Astrocyte (in vitro differentiated cells and primary cell): ENCODE measurements around the gene AK9. TPM values are rescaled to one million over a fixed set of nuclear protein-coding genes. Genes with fewer than 3 reads are reported as not detected.

Experiments used
- DNase-seq: peaks from one replicate; pipeline ENCODE4 v3.0.0-alpha.2; 2010; ENCODE audit warnings: low read depth
- FAIRE-seq: peaks from 2 replicates; lab custom pipeline; 2011; peaks lifted over from hg19 to GRCh38; lab: Jason Lieb, UNC
- H2AFZ ChIP-seq: 2 replicates; pipeline ENCODE4 v1.6.0; 2012; ENCODE audit warnings: low read depth, low read length, inconsistent platforms
- H3K27ac ChIP-seq: 2 replicates; pipeline ENCODE4 v1.5.1; 2011; ENCODE audit warnings: low read depth, low read length, inconsistent platforms
- H3K27me3 ChIP-seq: 2 replicates; pipeline ENCODE4 v1.6.0; 2011; ENCODE audit warnings: low read length, inconsistent platforms; ENCODE audit not compliant: insufficient read depth
- H3K36me3 ChIP-seq: 2 replicates; pipeline ENCODE4 v1.5.1; 2011; ENCODE audit warnings: low read length, inconsistent platforms; ENCODE audit not compliant: insufficient read depth
- H3K4me1 ChIP-seq: 2 replicates; pipeline ENCODE4 v1.5.1; 2011; ENCODE audit warnings: low read length, inconsistent platforms; ENCODE audit not compliant: insufficient read depth
- H3K4me2 ChIP-seq: 2 replicates; pipeline ENCODE4 v1.6.0; 2012; ENCODE audit warnings: low read length, inconsistent platforms
- H3K4me3 ChIP-seq: 2 replicates; pipeline ENCODE4 v1.5.1; 2011; ENCODE audit warnings: low read depth, mild to moderate bottlenecking, low read length, inconsistent platforms; ENCODE audit not compliant: insufficient read depth
- H3K79me2 ChIP-seq: 2 replicates; pipeline ENCODE4 v1.6.0; 2012; ENCODE audit warnings: mild to moderate bottlenecking, low read length, inconsistent platforms; ENCODE audit not compliant: insufficient read depth
- H3K9ac ChIP-seq: 2 replicates; pipeline ENCODE4 v1.6.0; 2012; ENCODE audit warnings: mild to moderate bottlenecking, low read length, inconsistent platforms
- H3K9me3 ChIP-seq: 2 replicates; pipeline ENCODE4 v1.5.1; 2012; ENCODE audit warnings: low read depth, mild to moderate bottlenecking, low read length, inconsistent platforms; ENCODE audit not compliant: insufficient read depth
- H4K20me1 ChIP-seq: 2 replicates; pipeline ENCODE4 v1.6.0; 2012; ENCODE audit warnings: low read length, inconsistent platforms; ENCODE audit not compliant: insufficient read depth
- H3K27ac Mint-ChIP-seq: one replicate; pipeline ENCODE4 v1.8.0; 2021; ENCODE audit warnings: mild to moderate bottlenecking, mixed read lengths; ENCODE audit not compliant: unreplicated experiment
- H3K27me3 Mint-ChIP-seq: one replicate; pipeline ENCODE4 v1.8.0; 2021; ENCODE audit warnings: low read depth, mixed read lengths; ENCODE audit not compliant: unreplicated experiment
- H3K36me3 Mint-ChIP-seq: one replicate; pipeline ENCODE4 v1.8.0; 2021; ENCODE audit warnings: low read depth, mixed read lengths; ENCODE audit not compliant: unreplicated experiment
- H3K4me1 Mint-ChIP-seq: one replicate; pipeline ENCODE4 v1.8.0; 2021; ENCODE audit warnings: low read depth, mixed read lengths; ENCODE audit not compliant: unreplicated experiment
- H3K4me3 Mint-ChIP-seq: one replicate; pipeline ENCODE4 v1.8.0; 2021; ENCODE audit warnings: mild to moderate bottlenecking, moderate library complexity, mixed read lengths; ENCODE audit not compliant: unreplicated experiment
- H3K9me3 Mint-ChIP-seq: one replicate; pipeline ENCODE4 v1.8.0; 2021; ENCODE audit warnings: mild to moderate bottlenecking, mixed read lengths; ENCODE audit not compliant: unreplicated experiment
- EZH2 ChIP-seq: IDR thresholded peaks from 2 replicates; pipeline ENCODE4 v1.6.1; 2012; ENCODE audit warnings: mild to moderate bottlenecking, low read length, inconsistent platforms; ENCODE audit not compliant: insufficient read depth
- total RNA-seq: library from RNA; stranded (reverse); gene quantifications from 2 replicates; pipeline ENCODE4 v1.2.1, GENCODE V29; 2021
- TF ChIP-seq, protein P1 (sequence below): IDR thresholded peaks from 2 replicates; pipeline ENCODE4 v1.5.1; 2011; ENCODE audit warnings: low read depth, mild to moderate bottlenecking, inconsistent platforms, low read length, moderate library complexity; ENCODE audit not compliant: insufficient read depth

AK9 gene
- total RNA-seq, 1 donor from 2014 or later: 3.4 TPM

DNA sequence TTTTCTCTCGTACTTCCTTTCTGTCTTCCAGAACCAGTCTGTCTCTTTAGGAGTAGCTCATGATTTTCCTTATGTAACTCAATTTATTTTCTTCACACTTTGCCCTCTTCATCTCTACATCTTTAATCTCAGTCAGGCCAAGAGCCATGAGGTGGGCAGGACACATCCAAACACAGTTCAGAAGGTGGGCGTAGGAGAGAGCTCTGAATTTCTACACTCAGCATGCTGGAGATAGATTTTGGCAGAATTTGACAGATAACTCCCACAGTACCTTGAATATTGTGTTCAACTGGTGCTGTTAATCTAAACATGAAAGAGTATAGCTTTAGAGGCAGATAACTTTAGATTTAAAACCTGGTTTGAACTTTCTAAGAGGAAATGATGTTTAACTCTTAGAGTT, 184.2 kb downstream of the AK9 start:
- H3K36me3 Mint-ChIP-seq: peaks cover 5% of the 10 kb centered on the region
- H2AFZ ChIP-seq: no peak overlapping the region
- H3K79me2 ChIP-seq: no peaks in the 10 kb centered on the region
- H3K4me3 Mint-ChIP-seq: no peak overlapping the region
- H3K4me1 Mint-ChIP-seq: peaks cover 9% of the 10 kb centered on the region
- H3K27ac Mint-ChIP-seq: no peak overlapping the region
- no peaks in the 10 kb centered on the region for H3K27me3 Mint-ChIP-seq
- no peak overlapping the region for H3K27ac ChIP-seq
- no peak overlapping the region for H3K4me3 ChIP-seq
- H3K27me3 ChIP-seq: peaks cover 2% of the 10 kb centered on the region
- TF ChIP-seq, protein P1, sequence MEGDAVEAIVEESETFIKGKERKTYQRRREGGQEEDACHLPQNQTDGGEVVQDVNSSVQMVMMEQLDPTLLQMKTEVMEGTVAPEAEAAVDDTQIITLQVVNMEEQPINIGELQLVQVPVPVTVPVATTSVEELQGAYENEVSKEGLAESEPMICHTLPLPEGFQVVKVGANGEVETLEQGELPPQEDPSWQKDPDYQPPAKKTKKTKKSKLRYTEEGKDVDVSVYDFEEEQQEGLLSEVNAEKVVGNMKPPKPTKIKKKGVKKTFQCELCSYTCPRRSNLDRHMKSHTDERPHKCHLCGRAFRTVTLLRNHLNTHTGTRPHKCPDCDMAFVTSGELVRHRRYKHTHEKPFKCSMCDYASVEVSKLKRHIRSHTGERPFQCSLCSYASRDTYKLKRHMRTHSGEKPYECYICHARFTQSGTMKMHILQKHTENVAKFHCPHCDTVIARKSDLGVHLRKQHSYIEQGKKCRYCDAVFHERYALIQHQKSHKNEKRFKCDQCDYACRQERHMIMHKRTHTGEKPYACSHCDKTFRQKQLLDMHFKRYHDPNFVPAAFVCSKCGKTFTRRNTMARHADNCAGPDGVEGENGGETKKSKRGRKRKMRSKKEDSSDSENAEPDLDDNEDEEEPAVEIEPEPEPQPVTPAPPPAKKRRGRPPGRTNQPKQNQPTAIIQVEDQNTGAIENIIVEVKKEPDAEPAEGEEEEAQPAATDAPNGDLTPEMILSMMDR: no peak
- TF ChIP-seq EZH2: no peak
- no peaks in the 10 kb centered on the region for H3K9me3 Mint-ChIP-seq
- no peak overlapping the region for H3K9ac ChIP-seq
- H3K9me3 ChIP-seq: peaks cover 6% of the 10 kb centered on the region
- H4K20me1 ChIP-seq: no peaks in the 10 kb centered on the region
- FAIRE-seq (no peak), DNase-seq (no peak)
- no peaks in the 10 kb centered on the region for H3K4me1 ChIP-seq
- H3K4me2 ChIP-seq: no peak overlapping the region
- H3K36me3 ChIP-seq: no peaks in the 10 kb centered on the region

DNA sequence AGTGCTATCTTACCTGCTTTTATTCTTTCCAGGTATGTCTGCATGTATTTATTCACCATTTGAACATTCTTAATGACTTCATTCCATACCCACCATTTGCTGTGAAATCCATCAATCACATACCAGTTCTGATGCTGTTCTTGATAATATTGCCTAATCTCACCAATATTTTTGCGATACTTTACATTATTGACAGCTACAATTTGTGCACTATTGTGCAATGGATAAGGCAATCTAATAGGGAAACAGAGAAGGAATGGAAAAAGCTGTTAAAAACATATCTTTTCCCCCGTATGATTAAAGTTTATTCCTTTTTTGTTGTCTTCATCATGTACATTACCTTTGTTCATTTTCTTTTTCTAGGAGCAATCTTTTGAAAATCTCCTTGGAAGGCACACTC, 184.7 kb downstream of the AK9 start:
- Mint-ChIP-seq H3K27me3 (no peaks in the 10 kb centered on the region), H3K4me1 (peaks cover 3% of the 10 kb centered on the region), H3K27ac (no peak overlapping the region), H3K9me3 (no peaks in the 10 kb centered on the region), H3K36me3 (peaks cover 5% of the 10 kb centered on the region), H3K4me3 (no peak overlapping the region)
- Histone ChIP-seq H3K4me2 (no peak overlapping the region), H4K20me1 (no peaks in the 10 kb centered on the region), H3K4me1 (no peaks in the 10 kb centered on the region), H3K27ac (no peak overlapping the region), H3K79me2 (no peaks in the 10 kb centered on the region), H3K4me3 (no peak overlapping the region), H3K27me3 (peaks cover 2% of the 10 kb centered on the region), H2AFZ (no peak overlapping the region), H3K9me3 (peaks cover 6% of the 10 kb centered on the region), H3K36me3 (no peaks in the 10 kb centered on the region), H3K9ac (no peak overlapping the region)
- DNase-seq (no peak), FAIRE-seq (no peak)
- TF ChIP-seq EZH2: no peak
- TF ChIP-seq, protein P1: no peak

DNA sequence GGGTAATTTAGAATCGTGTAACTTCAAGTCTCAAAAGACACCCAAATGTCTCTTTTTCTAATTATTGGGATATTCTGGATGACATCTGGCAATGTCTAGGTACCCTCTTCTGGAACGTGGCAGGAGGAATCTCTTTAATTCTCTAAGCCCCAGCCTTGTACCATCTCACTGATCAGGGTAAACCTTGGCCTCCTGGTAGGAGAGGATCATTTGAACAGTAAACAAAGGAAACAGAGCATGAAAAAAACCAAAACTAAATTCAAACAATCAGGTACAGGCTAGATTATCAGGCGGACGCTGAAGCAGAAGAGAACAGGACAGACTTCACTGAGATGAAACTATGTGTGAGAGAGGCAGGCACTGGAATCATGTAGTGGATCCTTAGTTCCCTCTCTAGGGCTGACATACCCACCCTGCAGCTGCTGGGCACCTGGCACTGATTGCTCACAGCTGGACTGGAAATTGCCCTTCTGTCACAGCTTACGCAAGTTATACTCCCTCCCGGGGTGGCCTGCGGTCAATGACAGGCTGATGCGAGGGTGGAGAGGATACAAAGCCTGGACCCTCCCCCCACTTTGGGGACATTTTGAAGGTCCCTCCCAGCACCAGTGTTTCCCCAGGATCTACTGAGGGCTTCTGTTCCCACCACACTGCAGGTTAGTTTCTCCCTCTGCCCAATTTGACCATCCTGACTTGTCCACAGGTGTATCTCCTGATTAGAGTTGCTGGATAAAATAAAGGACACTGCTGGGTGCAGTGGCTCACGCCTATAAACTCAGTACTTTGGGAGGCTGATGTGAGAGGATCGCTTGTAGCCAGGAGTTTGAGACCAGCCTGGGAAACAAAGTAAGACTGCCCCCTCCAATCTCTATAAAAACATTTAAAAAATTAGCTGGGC, 187.4 kb downstream of the AK9 start:
- H3K4me3 Mint-ChIP-seq: no peak overlapping the region
- Histone ChIP-seq H3K4me1 (no peaks in the 10 kb centered on the region), H3K4me3 (no peak overlapping the region), H3K36me3 (no peaks in the 10 kb centered on the region), H3K9me3 (no peaks in the 10 kb centered on the region), H3K9ac (no peak overlapping the region), H2AFZ (no peak overlapping the region), H4K20me1 (no peaks in the 10 kb centered on the region), H3K4me2 (no peak overlapping the region), H3K79me2 (no peaks in the 10 kb centered on the region), H3K27ac (no peak overlapping the region), H3K27me3 (peaks cover 2% of the 10 kb centered on the region)
- H3K9me3 Mint-ChIP-seq: no peaks in the 10 kb centered on the region
- TF ChIP-seq EZH2: no peak
- TF ChIP-seq, protein P1: no peak
- H3K27me3 Mint-ChIP-seq: no peaks in the 10 kb centered on the region
- peaks cover 2% of the 10 kb centered on the region for H3K36me3 Mint-ChIP-seq
- DNase-seq (no peak), FAIRE-seq (no peak)
- no peak overlapping the region for H3K27ac Mint-ChIP-seq
- H3K4me1 Mint-ChIP-seq: peaks cover 2% of the 10 kb centered on the region
